Mesenchymal stem cell (in vitro differentiated cells and primary cell): ENCODE data around the gene OXGR1.
"Not testable (repeated sequence)": the region's sequence is repeated elsewhere in the genome, so short reads cannot be mapped to it uniquely, and the experiment has no call there.

Source experiments
- DNase-seq: peaks from one replicate; pipeline ENCODE4 v3.0.0-alpha.2; 2013
- H2AFZ ChIP-seq: one replicate; pipeline ENCODE4 v1.6.1; 2013; ENCODE audit warnings: low read depth, mild to moderate bottlenecking, control low read depth, inconsistent platforms, low read length, moderate library complexity
- H2AK5ac ChIP-seq: 2 replicates; pipeline ENCODE4 v1.6.1; 2013; ENCODE audit warnings: low read length, moderate library complexity, mild to moderate bottlenecking, inconsistent platforms; ENCODE audit not compliant: severe bottlenecking
- H2BK120ac ChIP-seq: one replicate; pipeline ENCODE4 v1.6.1; 2013; ENCODE audit warnings: low read depth, mild to moderate bottlenecking, inconsistent platforms, low read length, moderate library complexity
- H2BK12ac ChIP-seq, 2 experiments: one replicate each; pipeline ENCODE4 v1.6.1; 2013; ENCODE audit warnings: inconsistent platforms in 2 of 2, low read length in 2 of 2, mild to moderate bottlenecking in 2 of 2, moderate library complexity in 2 of 2, control low read depth in 1 of 2
- H2BK15ac ChIP-seq: one replicate; pipeline ENCODE4 v1.6.1; 2013; ENCODE audit warnings: mild to moderate bottlenecking, low read depth, inconsistent platforms; ENCODE audit not compliant: poor library complexity, severe bottlenecking
- H2BK5ac ChIP-seq: 2 replicates; pipeline ENCODE4 v1.6.1; 2013; ENCODE audit warnings: low read depth, mild to moderate bottlenecking, low read length, control low read depth, inconsistent platforms; ENCODE audit not compliant: poor library complexity, severe bottlenecking
- H3K14ac ChIP-seq, 2 experiments: one replicate each; pipeline ENCODE4 v1.6.1; 2013; ENCODE audit warnings: inconsistent platforms in 2 of 2, low read length in 2 of 2, control low read depth in 1 of 2, mild to moderate bottlenecking in 1 of 2, moderate library complexity in 1 of 2
- H3K18ac ChIP-seq, 2 experiments: one replicate each; pipeline ENCODE4 v1.6.1; 2013; ENCODE audit warnings: inconsistent platforms in 2 of 2, low read length in 2 of 2, control low read depth in 1 of 2, low read depth in 1 of 2, mild to moderate bottlenecking in 1 of 2
- H3K23ac ChIP-seq, 2 experiments: one replicate each; pipeline ENCODE4 v1.6.1; 2013; ENCODE audit warnings: inconsistent platforms in 2 of 2, low read length in 2 of 2, mild to moderate bottlenecking in 2 of 2, moderate library complexity in 2 of 2, control low read depth in 1 of 2
- H3K27ac ChIP-seq: 2 replicates; pipeline ENCODE4 v1.5.1; 2013; ENCODE audit warnings: mild to moderate bottlenecking, moderate library complexity, low read length, control low read depth, inconsistent platforms; ENCODE audit not compliant: poor library complexity, severe bottlenecking
- H3K27me3 ChIP-seq, 2 experiments: 2 replicates each; pipeline versions ENCODE4 v1.6.1 to v1.7.0; 2013; ENCODE audit warnings: low read length in 2 of 2, mild to moderate bottlenecking in 2 of 2, moderate library complexity in 2 of 2, control low read depth in 1 of 2, inconsistent platforms in 1 of 2; ENCODE audit not compliant: control insufficient read depth in 1 of 2, insufficient read depth in 1 of 2
- H3K36me3 ChIP-seq, 2 experiments: 2 replicates each; pipeline versions ENCODE4 v1.6.1 to v1.7.0; 2013; ENCODE audit warnings: low read length in 2 of 2, control low read depth in 1 of 2, inconsistent platforms in 1 of 2, low read depth in 1 of 2, mild to moderate bottlenecking in 1 of 2; ENCODE audit not compliant: insufficient read depth in 2 of 2, control insufficient read depth in 1 of 2
- H3K4ac ChIP-seq, 2 experiments: one replicate each; pipeline ENCODE4 v1.6.1; 2013; ENCODE audit warnings: inconsistent platforms in 2 of 2, low read length in 2 of 2, mild to moderate bottlenecking in 2 of 2, moderate library complexity in 2 of 2, control low read depth in 1 of 2, low read depth in 1 of 2
- H3K4me1 ChIP-seq: 2 replicates; pipeline ENCODE4 v1.6.1; 2013; ENCODE audit warnings: low read depth, low read length, control low read depth; ENCODE audit not compliant: control insufficient read depth, insufficient read depth
- H3K4me2 ChIP-seq: 2 replicates; pipeline ENCODE4 v1.6.1; 2013; ENCODE audit warnings: low read length, mild to moderate bottlenecking, inconsistent platforms; ENCODE audit not compliant: poor library complexity, severe bottlenecking
- H3K4me3 ChIP-seq, 2 experiments: 2 replicates each; pipeline versions ENCODE4 v1.5.1 to v1.7.0; 2013; ENCODE audit warnings: low read length in 2 of 2, mild to moderate bottlenecking in 2 of 2, control low read depth in 1 of 2, low read depth in 1 of 2; ENCODE audit not compliant: insufficient read depth in 1 of 2
- H3K79me1 ChIP-seq: replicated peaks from 2 replicates; pipeline ENCODE4 v1.6.1; 2013; ENCODE audit warnings: mild to moderate bottlenecking, control low read depth, low read length, inconsistent platforms; ENCODE audit not compliant: poor library complexity, severe bottlenecking
- H3K9ac ChIP-seq: 2 replicates; pipeline ENCODE4 v1.7.0; 2013; ENCODE audit warnings: mild to moderate bottlenecking, low read length, moderate library complexity
- H3K9me3 ChIP-seq: 2 replicates; pipeline ENCODE4 v1.7.0; 2013; ENCODE audit warnings: mild to moderate bottlenecking, low read length; ENCODE audit not compliant: control insufficient read depth
- H4K8ac ChIP-seq: one replicate; pipeline ENCODE4 v1.6.1; 2013; ENCODE audit warnings: inconsistent platforms, mild to moderate bottlenecking, low read length, moderate library complexity
- H4K91ac ChIP-seq: one replicate; pipeline ENCODE4 v1.6.1; 2013; ENCODE audit warnings: mild to moderate bottlenecking, low read length, inconsistent platforms
- WGBS: methylation state at CpG from one replicate; pipeline ENCODE4 v1.1.7; 2013; ENCODE audit warnings: mixed read lengths; 5-methylcytosine and 5-hydroxymethylcytosine counted together

The OXGR1 gene

DNA sequence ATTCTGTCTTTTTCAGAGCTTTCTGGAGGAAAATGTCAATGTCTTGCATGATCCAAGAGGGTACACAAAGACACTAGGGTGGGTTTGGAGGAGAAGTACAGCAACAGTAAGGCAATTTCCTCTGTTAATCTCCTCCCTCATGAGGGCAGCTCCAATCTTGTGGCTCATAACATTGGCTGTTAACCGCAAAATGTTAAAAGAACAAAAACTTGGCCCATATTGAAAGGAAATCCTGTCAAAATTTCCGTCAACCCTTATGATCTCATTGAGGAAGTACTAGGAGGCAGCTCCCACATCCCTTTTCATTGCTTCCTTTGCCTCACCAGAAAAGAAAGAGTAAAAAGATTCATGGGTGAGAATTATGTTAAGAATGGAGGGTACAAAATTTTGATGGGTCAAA, 11.6 kb downstream of the OXGR1 start:
- Histone ChIP-seq H2BK120ac (no peak overlapping the region), H3K23ac (no peak overlapping the region), H2AFZ (no peak overlapping the region), H3K79me1 (no peaks in the 10 kb centered on the region), H3K18ac (no peak overlapping the region), H4K91ac (no peak overlapping the region), H3K9me3 (peaks cover 9% of the 10 kb centered on the region), H3K4me3 (no peak overlapping the region), H3K14ac (no peak overlapping the region), H2AK5ac (no peak overlapping the region), H2BK15ac (no peak overlapping the region), H4K8ac (no peak overlapping the region), H2BK12ac (no peak overlapping the region), H2BK5ac (no peak overlapping the region), H3K4ac (no peak overlapping the region), H3K9ac (no peak overlapping the region), H3K27me3 (peaks cover 0 to 5% of the 10 kb centered on the region in 2 experiments), H3K4me1 (no peaks in the 10 kb centered on the region), H3K36me3 (no peaks in the 10 kb centered on the region), H3K4me2 (no peak overlapping the region), H3K27ac (no peak overlapping the region)
- 100% methylated on average over 1 of the region's 2 CpGs for WGBS
- no peak for DNase-seq

DNA sequence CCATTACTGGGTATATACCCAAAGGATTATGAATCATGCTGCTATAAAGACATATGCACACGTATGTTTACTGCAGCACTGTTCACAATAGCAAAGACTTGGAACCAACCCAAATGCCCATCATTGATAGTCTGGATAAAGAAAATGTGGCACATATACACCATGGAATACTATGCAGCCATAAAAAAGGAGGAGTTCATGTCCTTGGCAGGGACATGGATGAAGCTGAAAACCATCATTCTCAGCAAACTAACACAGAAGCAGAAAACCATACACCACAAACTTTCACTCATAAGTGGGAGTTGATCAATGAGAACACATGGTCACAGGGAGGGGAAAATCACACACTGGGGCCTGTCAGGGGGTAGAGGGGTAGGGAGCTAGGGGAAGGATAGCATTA, 14.4 kb downstream of the OXGR1 start:
- not testable (repeated sequence) for H3K14ac ChIP-seq, H3K27me3 ChIP-seq, H2BK120ac ChIP-seq, H2AFZ ChIP-seq, H3K79me1 ChIP-seq, DNase-seq, H3K4me2 ChIP-seq, H3K27ac ChIP-seq, H2AK5ac ChIP-seq, H3K4me3 ChIP-seq, H3K9ac ChIP-seq, H3K36me3 ChIP-seq, H3K4me1 ChIP-seq, H3K18ac ChIP-seq, H2BK15ac ChIP-seq, H4K91ac ChIP-seq, H3K4ac ChIP-seq, H4K8ac ChIP-seq, H3K23ac ChIP-seq, H2BK5ac ChIP-seq, H2BK12ac ChIP-seq
- H3K9me3 ChIP-seq = peaks cover 21% of the 10 kb centered on the region
- no CpG with 5 or more reads among the region's 1 CpG for WGBS

DNA sequence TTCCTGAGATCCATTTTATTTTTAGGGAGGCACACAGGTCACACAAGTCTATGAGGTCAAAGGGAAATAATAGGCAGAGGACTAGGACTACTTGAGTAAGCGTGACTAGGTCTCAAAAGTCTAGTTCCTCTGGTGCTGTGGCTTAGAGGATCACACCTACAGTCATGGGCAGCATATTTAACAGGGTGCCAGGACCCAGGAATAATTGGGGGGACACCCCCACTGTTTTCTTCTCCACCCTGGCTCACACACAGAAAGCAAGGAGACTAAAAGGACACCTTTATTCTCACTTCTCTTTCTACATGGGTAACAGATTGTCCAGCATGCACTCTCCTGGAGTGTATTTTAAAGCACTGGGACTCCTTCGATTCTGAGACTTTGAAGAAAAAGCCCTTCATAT, 26.2 kb downstream of the OXGR1 start:
- H3K9ac ChIP-seq = no peak overlapping the region
- H3K18ac ChIP-seq = no peak overlapping the region
- H3K9me3 ChIP-seq = peaks cover 26% of the 10 kb centered on the region
- H2BK12ac ChIP-seq = no peak overlapping the region
- no peaks in the 10 kb centered on the region for H3K36me3 ChIP-seq
- H2BK15ac ChIP-seq = no peak overlapping the region
- 65% methylated on average over 2 of the region's 2 CpGs for WGBS
- H4K91ac ChIP-seq = no peak overlapping the region
- H3K79me1 ChIP-seq = no peaks in the 10 kb centered on the region
- no peak overlapping the region for H4K8ac ChIP-seq
- no peak overlapping the region for H3K23ac ChIP-seq
- no peak overlapping the region for H2AFZ ChIP-seq
- no peak overlapping the region for H3K4me2 ChIP-seq
- H3K27ac ChIP-seq = no peak overlapping the region
- H2BK5ac ChIP-seq = no peak overlapping the region
- no peaks in the 10 kb centered on the region for H3K4me1 ChIP-seq
- no peaks in the 10 kb centered on the region for H3K27me3 ChIP-seq
- no peak overlapping the region for H3K14ac ChIP-seq
- H2BK120ac ChIP-seq = no peak overlapping the region
- no peak overlapping the region for H3K4me3 ChIP-seq
- H3K4ac ChIP-seq = no peak overlapping the region
- H2AK5ac ChIP-seq = no peak overlapping the region
- no peak for DNase-seq

DNA sequence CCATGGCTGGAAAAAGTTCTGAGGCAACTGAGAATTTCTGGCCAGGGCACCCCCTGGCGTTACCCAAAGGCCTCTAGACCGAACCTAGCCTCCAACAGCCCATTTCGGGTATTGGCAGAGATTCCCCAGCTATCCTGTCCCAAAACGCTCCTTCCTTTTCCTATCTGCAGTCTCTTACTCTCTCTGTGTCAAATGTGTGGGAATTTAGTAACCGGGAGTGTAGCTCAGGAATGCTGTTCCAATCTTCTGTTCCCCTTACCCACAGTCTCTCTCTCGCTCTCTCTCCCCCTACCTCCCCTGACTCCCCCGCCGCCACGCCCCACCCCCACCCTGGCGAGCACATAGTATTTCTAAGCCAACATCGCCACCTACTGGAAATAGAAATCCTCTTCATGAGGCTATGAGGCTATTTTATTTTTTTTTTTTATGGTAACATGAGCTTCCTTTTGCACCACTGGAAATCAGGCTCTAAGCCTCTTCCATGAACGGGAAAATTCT, 27.0 kb downstream of the OXGR1 start:
- H3K23ac ChIP-seq = no peak overlapping the region
- 58% methylated on average over 10 of the region's 12 CpGs for WGBS

More for the DNA sequence above, 27.0 kb downstream of the OXGR1 start:
- no peak overlapping the region for H3K4ac ChIP-seq
- no peak overlapping the region for H3K18ac ChIP-seq
- H3K14ac ChIP-seq = no peak overlapping the region
- no peak overlapping the region for H2BK5ac ChIP-seq
- no peak overlapping the region for H3K9ac ChIP-seq
- H2AFZ ChIP-seq = no peak overlapping the region
- H2BK120ac ChIP-seq = no peak overlapping the region
- no peak overlapping the region for H3K4me2 ChIP-seq
- peaks cover 26% of the 10 kb centered on the region for H3K9me3 ChIP-seq
- no peak overlapping the region for H2AK5ac ChIP-seq
- H3K27ac ChIP-seq = no peak overlapping the region
- no peak overlapping the region for H2BK12ac ChIP-seq
- H3K4me3 ChIP-seq = no peak overlapping the region
- no peaks in the 10 kb centered on the region for H3K79me1 ChIP-seq
- H3K27me3 ChIP-seq = no peaks in the 10 kb centered on the region
- no peaks in the 10 kb centered on the region for H3K4me1 ChIP-seq
- H2BK15ac ChIP-seq = no peak overlapping the region
- no peak overlapping the region for H4K8ac ChIP-seq
- no peak for DNase-seq
- no peak overlapping the region for H4K91ac ChIP-seq
- no peaks in the 10 kb centered on the region for H3K36me3 ChIP-seq
